ENCODE data around the gene ANKHD1.

- TF ChIP-seq CTCF (conservative IDR thresholded peaks at IDR 0.05 in 1 of 2, IDR thresholded peaks at IDR 0.05 in 1 of 2; ENCODE audit: extremely low read depth in 1 of 2, insufficient read depth in 1 of 2, low read depth in 1 of 2, low read length in 2 of 2) (peak; percentile 95 to 96), EZH2 (IDR thresholded peaks at IDR 0.05; ENCODE audit: borderline replicate concordance, low read length) (no peak)
Measured at GRCh38 chr5:140362875-140363630, 38.6 kb upstream of the ANKHD1 start.
